HT1080 (cell line): Measurements from ENCODE around the gene TBC1D12. TPM values are rescaled to one million over a fixed set of nuclear protein-coding genes. Genes with fewer than 3 reads are reported as not detected.
A peak's percentile ranks its signal among the peaks of the same experiment; 100 is the strongest.
"Not testable (repeated sequence)": the region's sequence is repeated elsewhere in the genome, so short reads cannot be mapped to it uniquely, and the experiment has no call there.

Experiments used
- DNase-seq: peaks from one replicate; pipeline ENCODE4 v3.0.0-alpha.2; 2015; ENCODE audit warnings: low read depth
- polyA plus RNA-seq, 2 experiments: library from polyadenylated mRNA; depleted of rRNA; stranded (reverse); fragments of >200 nt; gene quantifications; 2 replicates each; pipeline ENCODE4 v1.2.3, GENCODE V29; 2015
- total RNA-seq: library from RNA; depleted of rRNA; stranded (reverse); fragments of >200 nt; shearing (Covaris generic); gene quantifications from 2 replicates; pipeline ENCODE4 v1.2.3, GENCODE V29; 2014; rRNA removed

Gene TBC1D12
- total RNA-seq, result 4.6 and 4.8 TPM in 2 replicates
- 4.4 and 5.0 TPM in 2 replicates for polyA plus RNA-seq (2015; cell fraction: cytosol; rRNA removed)
- polyA plus RNA-seq (2015; cell fraction: nucleus; rRNA removed), result 6.7 and 8.6 TPM in 2 replicates

- peak; percentile 94 for DNase-seq
Observed at GRCh38 chr10:94402204-94402842, at the start of gene TBC1D12. TBC1D12 (plus strand) TSS chr10:94402541; CDS start chr10:94402614, 73 bp downstream.

GRCh38 chr10:94353336-94353735, 49.0 kb upstream of the TBC1D12 start:
- DNase-seq, result peak; percentile 5

- no peak for DNase-seq
Observed at GRCh38 chr10:94355841-94356240, 46.5 kb upstream of the TBC1D12 start.

- DNase-seq, result no peak
Observed at GRCh38 chr10:94357193-94357592, 45.1 kb upstream of the TBC1D12 start.

GRCh38 chr10:94358480-94358879, 43.9 kb upstream of the TBC1D12 start:
- DNase-seq, result peak; percentile 96

GRCh38 chr10:94361171-94361794, 41.1 kb upstream of the TBC1D12 start:
- DNase-seq, result peak; percentile 21

GRCh38 chr10:94362360-94363250, 39.7 kb upstream of the TBC1D12 start, which contains the start of gene NOC3L:
NOC3L (minus strand) TSS chr10:94362939; CDS start chr10:94362838, 101 bp downstream.
- peak; percentile 94 for DNase-seq

- DNase-seq, result no peak
Observed at GRCh38 chr10:94363251-94363565, 39.1 kb upstream of the TBC1D12 start.

GRCh38 chr10:94364482-94364881, 37.9 kb upstream of the TBC1D12 start:
- no peak for DNase-seq

GRCh38 chr10:94366382-94366781, 36.0 kb upstream of the TBC1D12 start:
- DNase-seq, result no peak

- no peak for DNase-seq
Observed at GRCh38 chr10:94370501-94370900, 31.8 kb upstream of the TBC1D12 start.

- no peak for DNase-seq
Observed at GRCh38 chr10:94375374-94375773, 27.0 kb upstream of the TBC1D12 start.

GRCh38 chr10:94376865-94377264, 25.5 kb upstream of the TBC1D12 start:
- DNase-seq, result no peak

- peak; percentile 31 for DNase-seq
Observed at GRCh38 chr10:94383530-94383929, 18.8 kb upstream of the TBC1D12 start.

GRCh38 chr10:94385733-94386132, 16.6 kb upstream of the TBC1D12 start:
- DNase-seq, result not testable (repeated sequence)

- DNase-seq, result not testable (repeated sequence)
Observed at GRCh38 chr10:94392117-94392516, 10.2 kb upstream of the TBC1D12 start.

GRCh38 chr10:94397549-94398370, 4.6 kb upstream of the TBC1D12 start:
- DNase-seq, result peak; percentile 80

GRCh38 chr10:94398762-94399161, 3.6 kb upstream of the TBC1D12 start:
- no peak for DNase-seq

GRCh38 chr10:94402843-94403379, 570 bp downstream of the TBC1D12 start:
- no peak for DNase-seq

GRCh38 chr10:94403380-94404213, 1.3 kb downstream of the TBC1D12 start:
- DNase-seq, result peak; percentile 70
